Stimulated activated CD4-positive, alpha-beta T cell treated with anti-CD3 and anti-CD28 coated beads, Interleukin-12 subunit alpha, Interleukin-12 subunit beta, amount 100 ng/mL, for 24 hours (primary cell): ENCODE data around the gene PTPRN2.

ENCODE experiments used
- DNase-seq, 2 experiments: peaks; one replicate each; pipeline ENCODE4 v3.0.0-alpha.2; 2020; ENCODE audit warnings: low read depth in 2 of 2

The PTPRN2 gene

DNA sequence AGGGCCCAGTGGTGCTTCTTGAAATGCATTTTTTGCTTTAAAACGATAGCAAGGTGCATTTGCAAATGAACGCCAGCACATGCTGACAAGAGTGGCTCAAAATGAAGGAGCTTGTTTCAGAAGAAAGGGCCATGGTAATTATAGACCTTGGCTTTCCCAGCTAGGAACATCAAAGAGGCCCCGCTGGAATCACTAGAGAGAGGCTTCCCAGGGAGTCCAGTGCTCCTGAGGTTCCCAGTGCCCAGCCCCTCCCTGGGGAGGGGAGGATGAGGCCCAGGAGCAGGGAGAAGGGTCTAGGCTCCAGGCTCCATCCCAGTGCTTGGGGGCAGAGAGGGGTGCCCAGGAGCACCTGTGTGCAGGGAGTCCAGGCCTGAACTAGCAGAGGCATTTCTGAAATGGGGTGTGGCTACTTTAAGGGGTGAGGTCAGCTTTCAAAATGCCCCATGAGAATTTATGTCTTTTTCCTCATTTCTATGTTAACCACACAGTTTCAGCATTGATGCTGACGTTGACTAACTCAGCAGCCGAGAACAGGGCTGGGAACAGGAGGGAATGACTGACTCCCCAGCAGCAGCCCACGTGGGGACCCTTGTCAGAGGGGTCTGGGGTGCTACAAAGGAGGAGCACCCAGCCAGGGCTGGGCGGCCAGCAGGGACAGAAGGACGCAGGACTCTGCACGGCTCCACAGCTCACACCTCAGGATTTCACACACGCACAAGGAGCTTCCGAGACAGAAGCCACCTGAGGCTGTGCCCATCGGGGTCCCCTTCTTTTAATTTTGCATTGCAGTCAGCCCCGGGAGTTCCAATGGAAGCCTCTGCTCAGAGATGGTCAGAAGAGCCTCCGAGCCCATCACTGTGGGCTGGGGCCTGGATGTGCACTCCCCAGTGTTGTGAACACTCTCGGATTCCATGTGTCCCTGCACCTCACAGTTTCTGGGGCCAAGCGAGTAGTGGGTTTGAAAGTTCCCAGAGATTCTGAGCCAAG is 570.2 kb downstream of the PTPRN2 start:
- no peak for DNase-seq

- DNase-seq: no peak
These were observed 571.2 kb downstream of the PTPRN2 start for GRCh38 chr7:158016180-158017097.

DNA sequence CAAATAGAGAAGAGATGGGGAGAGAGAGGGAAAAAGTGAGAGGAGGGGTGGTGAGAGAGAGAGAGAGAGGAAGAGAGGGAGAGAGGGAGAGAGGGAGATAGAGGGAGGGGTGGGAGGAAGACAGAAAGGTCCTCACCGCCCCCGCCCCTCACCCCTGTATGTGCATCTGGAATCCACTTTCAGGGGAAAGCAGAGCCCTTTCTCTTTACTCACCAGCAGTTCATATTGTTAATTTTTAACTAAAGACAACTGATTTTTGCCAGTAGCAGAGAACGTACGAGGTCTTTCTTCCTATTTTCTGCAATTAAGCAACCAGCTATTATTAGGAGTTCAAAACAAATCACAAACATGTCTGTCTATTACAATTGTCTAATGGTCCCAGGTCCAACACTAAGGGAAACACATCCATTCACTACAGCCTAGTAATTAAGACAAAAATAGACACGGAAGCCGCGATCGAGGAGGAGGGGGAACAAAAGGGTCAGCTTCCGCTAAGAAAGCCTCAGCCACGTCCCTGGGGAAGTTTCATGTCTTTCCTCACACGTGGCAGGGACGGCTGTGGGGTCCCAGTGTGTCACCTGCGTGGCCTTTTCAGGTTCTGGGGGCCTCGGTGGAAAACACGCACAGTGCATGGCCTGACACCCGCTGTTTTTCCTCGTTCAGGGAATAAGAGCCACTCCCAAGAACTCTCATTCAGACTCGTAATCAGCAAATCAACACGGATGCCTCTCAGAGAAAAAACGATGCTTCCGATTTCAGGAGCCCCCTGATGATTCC is 572.0 kb downstream of the PTPRN2 start:
- DNase-seq: no peak

DNA sequence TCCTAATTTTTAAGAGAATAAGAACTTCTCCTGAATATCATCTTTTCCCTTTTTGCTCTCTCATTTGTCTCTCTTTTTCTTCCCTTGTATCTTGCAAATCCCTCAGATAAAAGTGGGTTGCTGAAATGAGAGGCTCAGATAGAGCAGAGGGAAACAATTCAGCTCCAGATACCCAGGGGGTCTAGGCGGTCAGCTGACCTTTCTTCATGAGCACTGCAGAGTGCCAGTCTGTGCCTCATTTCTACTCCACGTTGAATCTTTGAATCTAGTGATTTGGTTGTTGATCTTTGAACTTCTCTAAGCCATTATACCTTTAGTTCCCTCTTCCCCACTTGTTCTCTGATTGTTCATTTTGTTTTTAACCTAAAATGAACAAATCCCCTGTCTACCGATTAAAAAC is 572.6 kb downstream of the PTPRN2 start:
- DNase-seq: no peak

DNA sequence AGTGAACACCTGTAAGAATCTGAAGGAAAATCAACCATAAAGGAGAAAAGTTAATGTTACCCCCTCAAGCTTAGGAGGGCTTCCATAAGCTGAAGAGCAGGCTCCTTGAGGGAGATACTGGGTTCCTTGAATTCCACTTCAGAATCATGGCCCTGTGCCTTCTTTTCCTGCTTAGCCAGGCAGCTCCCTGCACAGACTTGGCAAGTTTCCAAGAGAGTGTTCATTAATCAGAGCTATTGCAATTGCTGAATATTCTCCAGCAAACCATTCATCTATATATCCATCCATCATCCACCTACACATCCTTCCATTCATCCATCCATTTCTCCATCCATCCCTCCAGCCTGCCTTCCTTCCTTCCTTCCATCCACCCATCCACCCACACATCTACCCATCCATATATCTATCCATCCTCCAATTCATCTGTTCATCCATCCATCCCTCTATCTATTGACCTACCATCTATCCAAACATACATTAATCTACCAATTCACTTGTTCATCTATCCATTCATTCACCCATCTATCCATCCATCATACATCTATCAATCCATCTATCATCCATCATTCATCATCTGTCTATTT is 574.4 kb downstream of the PTPRN2 start:
- no peak for DNase-seq

DNA sequence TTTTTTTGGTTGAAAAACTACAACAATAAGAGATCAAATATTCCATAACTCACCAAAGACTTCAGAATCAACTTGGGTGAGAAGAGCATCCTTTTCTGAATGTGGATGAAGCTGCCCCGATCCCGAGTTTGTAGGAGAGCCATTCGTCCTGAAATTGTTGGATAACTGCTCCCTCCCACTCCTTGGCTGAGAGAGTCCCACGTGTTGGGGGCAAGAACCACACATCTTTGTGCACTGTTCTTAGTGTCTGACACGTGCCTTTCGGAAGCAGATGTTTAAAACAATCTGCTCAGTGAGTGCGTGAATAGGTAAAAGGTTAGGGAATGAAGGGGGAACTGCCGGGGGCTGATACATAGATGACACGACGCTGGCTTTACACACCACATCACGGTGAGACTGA is 575.7 kb downstream of the PTPRN2 start:
- no peak for DNase-seq

GRCh38 chr7:158010961-158011693 is 576.5 kb downstream of the PTPRN2 start:
- DNase-seq: no peak

- no peak for DNase-seq
These were observed 577.7 kb downstream of the PTPRN2 start for GRCh38 chr7:158009886-158010285.

- DNase-seq: no peak
These were observed 579.4 kb downstream of the PTPRN2 start for GRCh38 chr7:158008267-158008666.

- DNase-seq: no peak
These were observed 579.8 kb downstream of the PTPRN2 start for GRCh38 chr7:158007697-158008257.

- DNase-seq: no peak
These were observed 580.6 kb downstream of the PTPRN2 start for GRCh38 chr7:158006841-158007696.

DNA sequence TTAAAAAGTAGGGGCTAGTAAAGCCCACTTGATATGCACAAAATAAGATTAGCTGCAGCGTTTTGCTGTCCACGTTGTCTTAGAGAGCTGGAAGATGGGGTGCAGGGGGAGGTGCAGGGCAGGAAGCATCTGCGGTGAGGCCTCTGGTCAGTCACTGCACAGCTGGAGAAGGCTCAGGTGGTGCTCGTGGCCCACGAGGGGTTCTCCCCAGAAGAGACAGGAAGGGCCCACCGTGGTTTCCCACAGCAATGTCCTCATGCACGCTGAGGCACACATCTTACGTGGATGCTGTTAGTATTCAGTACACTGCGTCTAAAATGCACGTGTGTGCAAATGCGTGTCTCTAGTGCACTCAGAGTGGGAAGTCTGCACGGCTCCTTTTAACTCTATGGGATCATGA is 582.1 kb downstream of the PTPRN2 start:
- no peak for DNase-seq

- DNase-seq: no peak
These were observed 583.5 kb downstream of the PTPRN2 start for GRCh38 chr7:158004123-158004490.

DNA sequence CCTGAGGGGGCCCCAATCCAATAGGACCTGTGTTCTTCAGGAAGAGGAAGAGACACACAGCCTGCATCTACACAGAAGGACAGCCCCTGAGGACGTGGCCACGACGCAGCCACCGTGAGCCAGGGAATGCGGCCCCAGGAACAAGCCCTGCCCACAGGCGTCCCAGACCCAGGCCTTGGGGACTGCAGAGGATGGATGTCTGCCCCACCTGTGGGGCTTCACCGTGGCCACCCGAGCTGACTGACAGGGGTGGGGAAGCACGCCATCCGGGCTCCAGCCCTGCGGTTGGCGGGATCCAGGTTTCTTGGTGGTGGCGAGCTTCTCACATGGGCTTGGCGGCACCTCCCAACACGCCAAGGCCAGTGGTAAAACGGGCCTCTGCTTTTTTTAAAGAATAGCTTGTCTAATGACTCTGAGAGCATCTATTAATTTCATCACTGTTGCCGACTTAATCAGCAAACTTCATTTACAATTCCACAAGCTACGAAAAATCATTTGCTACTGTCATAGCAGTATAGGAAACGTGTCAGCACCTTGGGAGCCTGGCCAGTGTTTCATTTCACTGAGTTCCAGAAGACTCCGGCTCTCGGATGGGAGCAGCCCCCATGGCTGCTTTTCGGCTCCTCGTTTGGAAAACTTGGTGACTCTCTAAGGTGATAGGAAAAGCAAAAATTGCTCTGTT is 584.0 kb downstream of the PTPRN2 start:
- DNase-seq: no peak

DNA sequence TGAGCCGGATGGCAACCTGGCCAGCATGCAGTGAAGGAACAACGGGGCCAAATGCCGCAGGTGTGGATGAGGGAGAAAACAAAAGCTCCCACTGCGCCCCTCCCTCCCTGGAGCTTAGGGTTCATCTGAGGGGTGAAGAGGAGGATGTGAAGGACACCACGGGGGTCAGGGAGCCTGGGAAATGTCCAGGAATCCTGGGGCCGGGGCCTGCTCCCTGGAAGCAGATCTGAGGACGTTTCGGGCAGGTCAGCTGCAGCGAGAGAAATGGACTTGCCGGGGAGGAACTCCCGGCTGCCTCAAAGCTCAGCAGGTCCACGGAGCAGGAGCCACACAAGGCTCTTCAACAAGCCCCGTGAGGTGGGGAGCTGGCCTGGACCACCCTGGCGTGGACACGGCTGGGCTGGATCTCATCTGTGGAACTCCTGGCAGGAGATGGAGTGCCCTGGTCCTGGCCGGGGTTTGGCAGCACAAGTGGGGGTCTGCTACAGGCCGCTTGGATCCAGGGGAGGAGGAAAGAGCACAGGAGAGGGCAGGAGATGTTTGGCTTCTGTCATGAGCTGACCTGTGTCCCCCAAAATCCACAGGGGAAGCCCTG is 585.0 kb downstream of the PTPRN2 start:
- no peak for DNase-seq

- no peak for DNase-seq
These were observed 585.9 kb downstream of the PTPRN2 start for GRCh38 chr7:158001621-158002320.

GRCh38 chr7:158001003-158001402 is 586.6 kb downstream of the PTPRN2 start:
- no peak for DNase-seq

- no peak for DNase-seq
These were observed 587.5 kb downstream of the PTPRN2 start for GRCh38 chr7:158000160-158000559.
